ENCODE results near the gene RPS17. TPM values are rescaled to one million over a fixed set of nuclear protein-coding genes. Genes with fewer than 3 reads are reported as not detected.
"Not testable (repeated sequence)": the region's sequence is repeated elsewhere in the genome, so short reads cannot be mapped to it uniquely, and the experiment has no call there.

The RPS17 gene
- total RNA-seq, 1 donor from 2014 or later: 1,719 TPM

GRCh38 chr15:82545478-82545877 lies 5.2 kb upstream of the RPS17 start:
- DNase-seq: no peak

GRCh38 chr15:82545002-82545401 lies 4.7 kb upstream of the RPS17 start:
- no peak for DNase-seq

DNA sequence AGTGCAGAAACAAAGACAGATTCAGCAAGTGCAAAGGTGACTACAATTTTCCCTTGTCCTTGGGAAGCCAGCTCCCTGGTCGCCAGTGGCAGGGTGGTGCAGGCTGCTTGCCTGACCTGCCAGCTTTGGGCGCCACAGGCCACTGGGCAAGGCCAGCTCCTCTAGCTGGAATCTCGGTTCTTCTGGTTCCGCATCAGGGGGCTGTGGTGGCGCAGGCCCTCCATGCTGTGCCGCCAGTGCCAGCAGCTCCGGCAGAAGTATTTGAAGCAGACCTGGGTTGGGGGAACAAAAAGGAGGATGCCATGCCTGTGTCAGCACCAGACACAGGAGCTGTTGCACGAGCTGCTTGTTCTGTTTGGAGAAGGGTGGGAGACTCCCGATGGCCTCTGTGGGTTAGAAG lies 4.2 kb upstream of the RPS17 start:
- DNase-seq: no peak

- no peak for DNase-seq
These were observed 2.9 kb upstream of the RPS17 start for GRCh38 chr15:82543160-82543559.

DNA sequence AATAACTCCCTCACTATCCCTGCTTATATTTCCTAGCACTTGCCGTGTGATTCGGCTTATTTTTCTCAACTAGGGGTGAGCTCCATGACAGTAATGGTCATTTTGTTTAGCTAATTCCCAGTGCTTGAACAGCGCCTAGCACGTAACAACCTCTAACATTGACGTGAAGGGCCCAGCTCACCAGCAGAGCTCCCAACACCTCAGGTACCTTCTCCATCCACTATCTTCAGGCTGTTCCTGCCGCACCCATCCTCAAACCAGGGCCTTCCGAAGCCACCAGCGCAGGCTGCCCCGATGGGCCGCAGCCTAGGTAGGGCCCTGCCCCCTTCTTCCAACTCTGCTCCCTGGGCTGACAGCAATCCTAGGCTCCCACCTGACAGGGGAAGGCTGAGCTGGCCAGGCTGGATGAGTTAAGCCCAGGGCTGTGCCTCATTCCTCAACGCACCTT lies 751 bp upstream of the RPS17 start:
- DNase-seq: no peak

DNA sequence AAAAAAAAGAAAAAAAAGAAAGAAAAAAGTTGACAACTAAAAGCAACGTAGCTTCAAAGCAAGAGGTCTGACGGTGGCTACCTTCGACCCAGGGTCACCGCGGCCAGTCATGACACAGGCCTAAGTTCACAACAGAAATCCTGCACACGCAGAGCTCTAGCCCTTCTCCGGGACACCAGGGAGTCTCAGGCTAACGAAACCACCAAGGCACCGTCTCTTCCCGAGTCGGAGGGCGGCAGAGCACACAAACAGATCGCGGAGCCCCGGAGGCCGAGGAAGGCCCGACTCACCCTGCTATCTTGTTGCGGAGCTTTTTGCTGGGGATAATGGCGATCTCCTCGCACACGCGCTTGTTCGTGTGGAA lies 584 bp downstream of the RPS17 start:
- DNase-seq: no peak

DNA sequence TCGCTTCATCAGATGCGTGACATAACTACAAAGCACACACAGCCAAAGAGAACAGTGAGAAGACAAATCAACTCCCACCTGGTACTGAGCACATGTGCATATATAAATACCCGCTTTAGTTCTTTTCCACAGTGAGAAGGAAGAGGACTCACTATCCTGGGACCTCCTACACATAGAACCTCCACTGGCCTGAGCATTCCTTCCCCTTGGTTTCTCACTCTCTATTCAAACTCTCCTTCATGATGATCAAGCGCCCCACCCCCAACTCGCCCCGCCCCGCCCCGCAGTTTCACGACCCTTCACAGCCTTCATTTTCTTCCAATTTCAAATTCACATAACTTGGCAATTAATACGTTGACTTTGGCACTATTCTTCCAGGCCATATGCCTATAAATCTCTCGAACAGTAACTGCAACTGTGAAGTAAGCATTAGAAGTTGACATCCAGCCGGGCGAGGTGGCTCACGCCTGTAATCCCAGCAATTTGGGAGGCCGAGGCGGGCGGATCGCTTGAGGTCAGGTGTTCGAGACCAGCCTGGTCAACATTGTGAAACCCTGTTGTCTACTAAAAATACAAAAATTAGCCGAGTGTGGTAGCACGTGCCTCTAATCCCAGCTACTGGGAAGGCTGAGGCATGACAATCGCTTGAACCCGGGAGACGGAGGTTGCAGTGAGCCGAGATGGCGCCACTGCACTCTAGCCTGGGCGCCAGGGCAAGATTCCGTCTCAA lies 1.1 kb downstream of the RPS17 start:
- DNase-seq: no peak

DNA sequence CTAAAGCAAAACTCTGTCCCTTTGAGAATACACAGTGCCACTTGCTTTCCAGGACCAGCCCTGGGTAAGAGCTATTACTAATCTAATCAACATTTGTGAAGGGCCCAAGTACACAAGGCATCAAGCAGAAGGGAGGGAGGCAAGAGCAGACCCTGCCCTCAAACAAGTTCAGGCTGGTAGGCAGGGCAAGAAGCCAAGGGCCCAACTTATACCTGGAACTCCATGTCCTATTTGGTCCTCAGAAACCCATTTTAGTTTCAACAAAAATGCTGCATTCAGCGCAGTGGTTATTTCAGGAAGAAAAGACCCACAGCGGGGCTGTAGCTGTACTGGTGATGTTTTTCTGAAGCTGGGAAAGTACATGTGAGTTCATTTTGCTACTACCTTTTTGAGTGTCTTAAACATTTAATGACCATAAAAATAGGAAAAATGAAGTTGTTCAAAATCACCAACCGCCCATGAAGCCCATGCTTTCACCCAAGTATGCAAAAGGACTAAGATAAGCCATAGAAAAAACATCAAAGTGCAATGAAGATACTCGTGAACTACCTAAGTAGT lies 2.8 kb downstream of the RPS17 start:
- no peak for DNase-seq

GRCh38 chr15:82536409-82537350 lies 3.6 kb downstream of the RPS17 start:
- DNase-seq: no peak

- no peak for DNase-seq
These were observed 4.5 kb downstream of the RPS17 start for GRCh38 chr15:82535566-82536408.

- DNase-seq: not testable (repeated sequence)
These were observed 5.1 kb downstream of the RPS17 start for GRCh38 chr15:82535151-82535550.

- not testable (repeated sequence) for DNase-seq
These were observed 5.8 kb downstream of the RPS17 start for GRCh38 chr15:82534457-82534861.

DNA sequence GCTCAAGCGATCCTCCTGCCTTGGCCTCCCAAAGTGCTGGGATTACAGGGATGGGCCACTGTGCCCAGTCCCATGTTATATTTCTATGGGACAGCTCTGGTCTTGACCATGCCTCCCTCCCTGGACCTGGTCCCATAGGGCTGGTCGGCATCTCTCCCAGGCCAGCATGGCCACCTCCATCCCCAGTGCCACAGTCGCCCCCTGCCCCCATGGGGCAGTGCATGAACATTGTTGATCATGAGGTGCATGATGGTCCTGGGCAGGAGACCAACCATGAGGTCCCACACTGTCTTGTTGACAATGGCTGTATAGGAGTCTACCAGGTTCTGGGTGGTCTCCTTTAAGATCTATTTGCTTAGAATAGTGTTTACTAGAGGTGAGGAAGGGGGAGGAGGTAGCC lies 6.5 kb downstream of the RPS17 start:
- no peak for DNase-seq

GRCh38 chr15:82532991-82533481 lies 7.2 kb downstream of the RPS17 start:
- no peak for DNase-seq

GRCh38 chr15:82532383-82532990 lies 7.8 kb downstream of the RPS17 start:
- DNase-seq: no peak

- DNase-seq: no peak
These were observed 8.5 kb downstream of the RPS17 start for GRCh38 chr15:82531496-82532382.

DNA sequence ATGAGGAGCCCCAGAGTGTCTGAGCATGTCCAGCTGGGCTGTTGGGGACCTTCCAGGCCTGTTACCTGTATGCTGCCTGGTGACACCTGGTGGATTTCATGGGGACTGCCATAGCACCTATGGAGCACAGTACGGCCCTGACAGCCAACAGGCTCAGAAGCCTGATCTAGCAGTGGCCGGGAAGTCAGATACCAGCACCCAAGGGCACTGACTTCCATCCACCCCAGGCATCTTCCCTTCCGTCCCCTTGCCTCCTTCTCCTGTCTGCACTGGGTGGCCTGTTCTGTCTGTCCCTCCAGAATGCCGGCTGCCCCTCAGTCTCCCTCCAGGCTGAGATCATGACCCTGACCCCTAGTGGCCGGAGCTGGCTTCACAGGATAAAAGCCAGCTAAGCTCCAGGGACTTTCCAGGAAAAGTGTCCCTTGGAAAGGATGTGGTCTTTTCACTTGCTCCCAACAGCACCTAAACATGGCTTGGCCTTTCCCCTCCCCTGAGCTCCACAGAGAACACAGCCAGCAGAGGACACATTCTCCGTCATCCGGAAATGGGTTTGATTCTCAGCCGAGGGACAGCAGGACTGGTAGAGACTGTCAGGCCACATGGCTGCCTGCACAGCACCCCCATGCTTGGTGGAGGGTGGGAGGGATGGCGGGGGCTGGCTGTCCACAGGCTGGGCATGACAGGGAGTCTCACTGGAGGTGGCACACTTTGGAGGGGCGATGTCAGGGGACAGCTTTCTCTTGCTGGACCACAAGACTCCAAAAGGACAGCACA lies 9.5 kb downstream of the RPS17 start:
- DNase-seq: no peak

DNA sequence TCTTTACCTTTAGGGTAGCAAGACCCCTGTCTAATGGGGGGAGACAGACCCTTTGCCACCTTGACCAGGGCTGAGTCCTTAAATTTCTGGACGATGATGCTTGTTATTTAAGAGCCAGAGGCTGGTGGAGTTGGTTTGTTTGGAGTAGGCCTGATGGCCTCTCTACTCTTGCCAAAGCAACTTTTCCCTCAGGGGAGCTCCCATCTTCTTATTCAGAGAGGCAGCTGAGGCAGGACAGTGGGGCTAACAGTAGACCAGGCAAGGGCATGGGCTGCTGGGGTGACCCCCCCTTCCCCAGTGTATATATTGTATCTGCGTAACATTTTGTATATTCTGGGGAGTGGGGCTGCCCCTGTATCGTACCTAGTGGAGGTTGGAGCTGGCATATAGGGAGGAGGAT lies 10.3 kb downstream of the RPS17 start:
- no peak for DNase-seq

DNA sequence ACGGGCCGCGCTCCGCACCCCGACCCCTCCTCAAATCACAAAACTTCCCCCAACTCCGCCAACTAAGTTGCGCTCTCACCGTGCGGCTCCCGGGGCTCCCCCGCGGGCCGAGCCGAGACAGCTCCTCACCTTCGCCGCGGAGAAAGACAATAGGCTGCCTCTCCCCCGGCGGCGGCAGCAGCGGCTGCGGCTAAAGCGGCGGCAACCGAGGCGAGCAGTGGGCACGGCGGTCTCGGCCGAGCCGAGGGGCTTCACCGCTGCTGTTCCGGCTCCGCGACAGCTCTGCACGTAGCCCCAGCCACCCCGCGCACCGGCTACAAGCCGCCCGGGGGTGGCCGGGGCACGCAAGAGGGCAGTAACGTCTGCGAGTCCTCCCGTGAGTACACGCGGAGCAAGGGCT lies 26.7 kb downstream of the RPS17 start:
- not testable (repeated sequence) for DNase-seq

- DNase-seq: not testable (repeated sequence)
These were observed 32.6 kb downstream of the RPS17 start for GRCh38 chr15:82507693-82508092.

Data from occipital lobe (tissue), 2 donors.